HepG2 (cell line): ENCODE measurements around the gene FXYD4. TPM values are rescaled to one million over a fixed set of nuclear protein-coding genes. Genes with fewer than 3 reads are reported as not detected.

Source experiments
- ATF4 ChIP-seq, 2 experiments: fragments of 450-650 bp in 1 of 2; sonication (generic) in 1 of 2; formaldehyde crosslinking; IDR thresholded peaks; 2 replicates each; pipeline versions ENCODE4 v1.5.0 to v1.8.0; 2020 to 2022; ENCODE audit warnings: mild to moderate bottlenecking in 1 of 2, missing genetic modification reagents in 1 of 2
- BCL6 ChIP-seq: IDR thresholded peaks from 2 replicates; pipeline ENCODE4 v1.6.1; 2016; ENCODE audit warnings: missing genetic modification reagents, missing compliant biosample characterization
- CREM ChIP-seq, 2 experiments: sonication (generic) in 1 of 2; formaldehyde crosslinking in 1 of 2; IDR thresholded peaks; 2 replicates each; pipeline versions ENCODE4 v1.4.0 to v1.6.1; 2016 to 2020; ENCODE audit warnings: antibody characterized with exemption in 1 of 2, mild to moderate bottlenecking in 1 of 2, missing genetic modification reagents in 1 of 2
- EEA1 ChIP-seq: sonication (generic); formaldehyde crosslinking; IDR thresholded peaks from 2 replicates; pipeline ENCODE4 v1.5.1; 2020; ENCODE audit warnings: mild to moderate bottlenecking, missing genetic modification reagents, borderline replicate concordance
- GMEB2 ChIP-seq: IDR thresholded peaks from 2 replicates; pipeline ENCODE4 v1.6.1; 2016; ENCODE audit warnings: missing biosample characterization, missing genetic modification reagents, low read depth
- IKZF1 ChIP-seq: fragments of 450-650 bp; IDR thresholded peaks from 2 replicates; pipeline ENCODE4 v1.7.1; 2016
- JUN ChIP-seq: sonication (generic); formaldehyde crosslinking; IDR thresholded peaks from 2 replicates; pipeline ENCODE4 v1.4.0; 2020; ENCODE audit warnings: mild to moderate bottlenecking, missing genetic modification reagents
- NCOA1 ChIP-seq: sonication (generic); formaldehyde crosslinking; IDR thresholded peaks from 2 replicates; pipeline ENCODE4 v1.9.0; 2021; ENCODE audit warnings: missing genetic modification reagents
- POLR2AphosphoS2 ChIP-seq: IDR thresholded peaks from 2 replicates; pipeline ENCODE4 v1.6.1; 2011; ENCODE audit warnings: low read depth, low read length, improper control_type of control experiment
- SUZ12 ChIP-seq: fragments of 150-350 bp; IDR thresholded peaks from 2 replicates; pipeline ENCODE4 v1.6.1; 2014; ENCODE audit warnings: low read depth, low read length
- USF2 ChIP-seq, 2 experiments: sonication (generic) in 1 of 2; formaldehyde crosslinking in 1 of 2; IDR thresholded peaks; 2 replicates each; pipeline versions ENCODE4 v1.5.1 to v1.6.1; 2011 to 2020; ENCODE audit warnings: borderline replicate concordance in 1 of 2, low read depth in 1 of 2, low read length in 1 of 2, mild to moderate bottlenecking in 1 of 2, missing genetic modification reagents in 1 of 2, moderate library complexity in 1 of 2
- ZNF180 ChIP-seq: sonication (generic); formaldehyde crosslinking; IDR thresholded peaks from 2 replicates; pipeline ENCODE4 v1.4.0; 2020; ENCODE audit warnings: low read depth, missing genetic modification reagents, borderline replicate concordance
- ZNF337 ChIP-seq: sonication (generic); formaldehyde crosslinking; IDR thresholded peaks from 2 replicates; pipeline ENCODE4 v1.5.1; 2020; ENCODE audit warnings: missing genetic modification reagents, low read depth, mild to moderate bottlenecking, borderline replicate concordance
- ZNF558 ChIP-seq: sonication (generic); formaldehyde crosslinking; IDR thresholded peaks from 2 replicates; pipeline ENCODE4 v1.9.0; 2022; ENCODE audit warnings: mild to moderate bottlenecking, missing genetic modification reagents, borderline replicate concordance
- ZNF562 ChIP-seq: sonication (generic); formaldehyde crosslinking; IDR thresholded peaks from 2 replicates; pipeline ENCODE4 v1.8.0; 2022; ENCODE audit warnings: missing genetic modification reagents, borderline replicate concordance
- polyA plus RNA-seq, 8 experiments: library from polyadenylated mRNA; depleted of rRNA in 3 of 8; stranded (reverse) in 7 of 8; unstranded in 1 of 8; fragments of >200 nt; fragmentation: Illumina TruSeq in 4 of 8; extraction: Trizol in 4 of 8; gene quantifications; 2 replicates each; pipeline versions ENCODE4 v1.2.1 to v1.2.3, GENCODE V29; 2011 to 2016; ENCODE audit warnings: low read depth in 4 of 8, missing spikeins in 1 of 8, mixed read lengths in 1 of 8; ENCODE audit not compliant: insufficient read depth in 1 of 8
- total RNA-seq, 5 experiments: library from RNA; depleted of rRNA; stranded (reverse); fragments of >200 nt; fragmentation: Illumina TruSeq; extraction: Trizol; gene quantifications; 2 replicates each; pipeline ENCODE4 v1.2.3, GENCODE V29; 2016; ENCODE audit warnings: low read depth in 1 of 5

The FXYD4 gene
- total and polyA plus RNA-seq, 2 of the 13 experiments (the other 11 are each of a cell fraction or from before 2014, with no cell fraction given): not detected

GRCh38 chr10:43417950-43418768, 46.7 kb downstream of the FXYD4 start (continued):
- TF ChIP-seq EEA1 (CRISPR knock-in tag) (no peak), ZNF337 (CRISPR knock-in tag) (no peak), IKZF1 (no peak), GMEB2 (CRISPR knock-in tag) (no peak), POLR2AphosphoS2 (no peak), ZNF180 (CRISPR knock-in tag) (no peak), NCOA1 (no peak), ZNF558 (CRISPR knock-in tag) (no peak), BCL6 (CRISPR knock-in tag) (peak; percentile 51; the same call in 1 of the 2 replicates), JUN (CRISPR knock-in tag) (no peak), SUZ12 (no peak), ATF4 (CRISPR knock-in tag; IDR thresholded peaks at IDR 0.05) (0 out of 4 replicates have a peak, but pooled peaks of 1 of the 2 experiments have one; percentile 15), USF2 (IDR thresholded peaks at IDR 0.05; ENCODE audit: low read depth, low read length) (no peak), USF2 (CRISPR knock-in tag; IDR thresholded peaks at IDR 0.05; ENCODE audit: borderline replicate concordance) (no peak), ZNF562 (CRISPR knock-in tag) (no peak), CREM (IDR thresholded peaks at IDR 0.05) (peak; percentile 64; the same call in 1 of the 2 replicates), CREM (CRISPR knock-in tag; IDR thresholded peaks at IDR 0.05) (no peak)
